ENCODE data around the gene LRRTM4.
"Not testable (repeated sequence)": the region's sequence is repeated elsewhere in the genome, so short reads cannot be mapped to it uniquely, and the experiment has no call there.

Gene LRRTM4

DNA sequence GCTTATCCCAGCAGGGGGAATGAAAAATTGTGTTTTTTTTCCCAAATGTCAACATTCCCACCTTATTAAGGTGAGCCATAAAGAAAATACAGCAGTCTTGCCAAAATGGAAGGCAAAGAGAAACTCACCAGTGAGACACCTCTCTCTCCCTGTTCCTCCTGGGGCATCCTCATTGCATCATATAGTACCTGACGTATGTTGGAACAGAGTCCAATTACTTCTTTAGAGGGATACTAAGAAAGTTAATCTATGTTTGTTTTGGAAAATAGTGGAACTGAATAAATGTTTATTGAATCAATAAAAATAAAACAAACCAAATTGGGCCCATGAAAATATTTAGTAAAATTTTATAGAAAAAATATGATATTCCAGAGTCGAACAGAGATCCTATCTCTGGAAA lies 700.4 kb downstream of the LRRTM4 start:
- Mint-ChIP-seq H3K4me3 (no peak overlapping the region), H3K36me3 (no peaks in the 10 kb centered on the region), H3K9me3 (peaks cover 18% of the 10 kb centered on the region), H3K4me1 (no peaks in the 10 kb centered on the region), H3K27ac (no peak overlapping the region), H3K27me3 (no peaks in the 10 kb centered on the region)

DNA sequence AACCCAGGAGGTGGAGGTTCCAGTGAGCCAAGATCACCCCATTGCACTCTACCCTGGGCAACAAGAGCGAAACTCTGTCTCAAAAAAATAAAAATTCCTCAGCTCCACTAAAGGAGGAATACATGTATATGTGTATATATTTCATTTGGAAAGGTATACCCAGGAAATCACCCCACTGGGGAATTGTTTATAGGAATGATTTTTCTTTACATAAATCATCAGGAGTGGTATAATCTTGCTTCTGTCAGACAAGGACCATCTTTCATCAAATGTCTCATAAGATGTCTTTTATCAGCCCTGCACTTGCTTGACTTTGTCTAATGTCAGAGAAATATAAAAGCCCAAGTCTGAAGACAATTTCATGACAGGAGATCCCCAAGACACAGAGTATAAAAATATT lies 709.1 kb downstream of the LRRTM4 start:
- Mint-ChIP-seq H3K27ac (no peak overlapping the region), H3K36me3 (no peaks in the 10 kb centered on the region), H3K4me3 (no peak overlapping the region), H3K27me3 (no peaks in the 10 kb centered on the region), H3K9me3 (peaks cover 15% of the 10 kb centered on the region), H3K4me1 (no peaks in the 10 kb centered on the region)

- H3K4me3 Mint-ChIP-seq, result no peak overlapping the region
- H3K27ac Mint-ChIP-seq, result no peak overlapping the region
- H3K27me3 Mint-ChIP-seq, result no peaks in the 10 kb centered on the region
- peaks cover 13% of the 10 kb centered on the region for H3K9me3 Mint-ChIP-seq
- H3K4me1 Mint-ChIP-seq, result no peaks in the 10 kb centered on the region
- no peaks in the 10 kb centered on the region for H3K36me3 Mint-ChIP-seq
These were observed 710.0 kb downstream of the LRRTM4 start for GRCh38 chr2:76812156-76812555.

DNA sequence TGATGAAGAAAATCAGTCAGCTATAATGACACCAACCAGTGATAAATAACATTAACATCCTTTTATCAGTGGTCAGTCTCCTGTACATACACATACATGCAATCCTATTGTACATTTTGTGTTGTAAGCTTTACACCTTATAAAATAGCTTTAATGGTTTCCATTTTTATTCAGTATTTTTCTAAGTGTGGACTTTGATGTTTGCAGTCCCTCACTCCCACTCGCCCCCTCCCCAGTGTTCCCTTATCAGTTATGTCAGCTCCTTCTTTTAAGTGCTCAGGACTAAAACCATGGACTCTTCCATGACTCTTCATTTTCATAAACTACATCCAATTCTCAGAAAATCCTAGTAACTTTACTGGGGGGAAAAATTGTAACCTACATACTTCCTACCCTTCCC lies 713.0 kb downstream of the LRRTM4 start:
- H3K27me3 Mint-ChIP-seq, result no peaks in the 10 kb centered on the region
- peaks cover 7% of the 10 kb centered on the region for H3K9me3 Mint-ChIP-seq
- no peaks in the 10 kb centered on the region for H3K36me3 Mint-ChIP-seq
- no peak overlapping the region for H3K4me3 Mint-ChIP-seq
- no peak overlapping the region for H3K27ac Mint-ChIP-seq
- H3K4me1 Mint-ChIP-seq, result no peaks in the 10 kb centered on the region

- Mint-ChIP-seq H3K4me3 (no peak overlapping the region), H3K36me3 (no peaks in the 10 kb centered on the region), H3K9me3 (peaks cover 7% of the 10 kb centered on the region), H3K4me1 (no peaks in the 10 kb centered on the region), H3K27ac (no peak overlapping the region), H3K27me3 (no peaks in the 10 kb centered on the region)
These were observed 713.4 kb downstream of the LRRTM4 start for GRCh38 chr2:76808732-76809131.

GRCh38 chr2:76793647-76794334 lies 728.4 kb downstream of the LRRTM4 start:
- no peaks in the 10 kb centered on the region for H3K4me1 Mint-ChIP-seq
- no peaks in the 10 kb centered on the region for H3K36me3 Mint-ChIP-seq
- no peak overlapping the region for H3K4me3 Mint-ChIP-seq
- H3K9me3 Mint-ChIP-seq, result no peaks in the 10 kb centered on the region
- no peaks in the 10 kb centered on the region for H3K27me3 Mint-ChIP-seq
- no peak overlapping the region for H3K27ac Mint-ChIP-seq

DNA sequence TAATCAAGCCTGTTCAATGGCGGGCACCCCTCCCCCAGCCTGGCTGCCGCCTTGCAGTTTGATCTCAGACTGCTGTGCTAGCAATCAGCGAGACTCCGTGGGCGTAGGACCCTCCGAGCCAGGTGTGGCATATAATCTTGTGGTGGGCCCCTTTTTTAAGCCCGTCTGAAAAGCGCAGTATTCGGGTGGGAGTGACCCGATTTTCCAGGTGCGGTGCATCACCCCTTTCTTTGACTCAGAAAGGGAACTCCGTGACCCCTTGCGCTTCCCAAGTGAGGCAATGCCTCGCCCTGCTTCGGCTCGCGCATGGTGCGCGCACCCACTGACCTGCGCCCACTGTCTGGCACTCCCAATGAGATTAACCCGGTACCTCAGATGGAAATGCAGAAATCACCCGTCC lies 740.9 kb downstream of the LRRTM4 start:
- H3K36me3 Mint-ChIP-seq, H3K27me3 Mint-ChIP-seq, H3K4me3 Mint-ChIP-seq, H3K9me3 Mint-ChIP-seq, H3K4me1 Mint-ChIP-seq, H3K27ac Mint-ChIP-seq: not testable (repeated sequence)

- Mint-ChIP-seq H3K9me3 (peaks cover 15% of the 10 kb centered on the region), H3K27ac (no peak overlapping the region), H3K27me3 (no peaks in the 10 kb centered on the region), H3K36me3 (peaks cover 1% of the 10 kb centered on the region), H3K4me3 (no peak overlapping the region), H3K4me1 (no peaks in the 10 kb centered on the region)
These were observed 758.9 kb downstream of the LRRTM4 start for GRCh38 chr2:76763276-76763675.

GRCh38 chr2:76760367-76760704 lies 761.8 kb downstream of the LRRTM4 start:
- Mint-ChIP-seq H3K9me3 (peaks cover 10% of the 10 kb centered on the region), H3K27me3 (no peaks in the 10 kb centered on the region), H3K27ac (no peak overlapping the region), H3K4me1 (no peaks in the 10 kb centered on the region), H3K4me3 (no peak overlapping the region), H3K36me3 (no peaks in the 10 kb centered on the region)

DNA sequence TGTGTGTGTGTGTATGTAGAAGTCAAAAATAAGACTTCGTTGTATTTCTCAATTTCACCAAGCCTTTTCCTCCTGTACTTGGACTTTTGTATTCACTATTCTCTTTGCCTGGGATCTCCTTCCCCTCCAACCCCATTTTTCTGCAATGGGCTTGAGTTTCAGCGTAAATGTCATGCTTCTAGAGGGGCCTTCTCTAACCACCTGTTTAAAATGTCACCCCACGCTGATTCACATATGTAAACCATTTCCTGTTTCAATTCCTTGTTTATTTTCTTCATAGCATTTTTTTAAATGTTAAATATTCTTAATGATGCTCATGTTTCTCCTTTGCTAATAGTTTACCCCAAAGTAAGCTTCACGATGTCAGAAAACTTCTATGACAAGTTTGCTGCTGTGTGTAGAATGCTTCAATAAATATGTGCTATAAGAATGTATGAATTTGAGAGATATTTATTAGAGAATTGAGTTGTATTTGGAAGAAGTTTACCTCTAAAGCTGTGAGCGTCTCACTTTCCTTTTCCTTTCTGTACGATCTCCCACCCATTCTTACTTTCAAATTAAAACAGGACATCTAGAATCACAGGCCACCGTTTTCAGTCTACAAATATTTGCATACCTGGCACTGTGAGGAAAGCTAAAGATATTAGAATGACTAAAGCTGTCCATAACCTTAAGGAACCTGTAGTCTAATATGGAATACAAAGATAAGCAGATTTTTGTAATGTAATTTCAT lies 762.4 kb downstream of the LRRTM4 start:
- Mint-ChIP-seq H3K4me1 (no peaks in the 10 kb centered on the region), H3K27me3 (no peaks in the 10 kb centered on the region), H3K36me3 (no peaks in the 10 kb centered on the region), H3K9me3 (peaks cover 5% of the 10 kb centered on the region), H3K27ac (no peak overlapping the region), H3K4me3 (no peak overlapping the region)

- peaks cover 6% of the 10 kb centered on the region for H3K9me3 Mint-ChIP-seq
- no peaks in the 10 kb centered on the region for H3K27me3 Mint-ChIP-seq
- H3K36me3 Mint-ChIP-seq, result no peaks in the 10 kb centered on the region
- H3K4me3 Mint-ChIP-seq, result no peak overlapping the region
- H3K27ac Mint-ChIP-seq, result no peak overlapping the region
- H3K4me1 Mint-ChIP-seq, result no peaks in the 10 kb centered on the region
These were observed 769.7 kb downstream of the LRRTM4 start for GRCh38 chr2:76752506-76752905.

DNA sequence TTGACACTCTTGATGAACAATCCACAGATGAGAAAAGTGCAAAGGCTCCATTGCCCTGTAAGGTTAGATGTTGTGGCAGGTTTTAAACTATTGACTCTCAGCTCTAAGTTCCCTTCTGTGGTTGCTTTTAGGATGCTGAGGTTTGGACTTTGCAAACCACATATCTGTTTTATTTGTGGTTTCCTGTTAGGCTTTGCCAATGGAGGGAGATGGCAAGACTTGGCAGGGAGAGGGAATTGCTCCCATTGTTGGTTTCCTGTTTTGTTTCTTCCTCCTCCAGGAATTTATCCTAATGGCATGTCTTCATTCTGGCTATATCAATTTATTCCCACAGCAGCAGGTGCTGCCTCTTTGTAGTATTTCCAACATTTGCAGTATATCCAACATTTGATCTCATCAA lies 772.3 kb downstream of the LRRTM4 start:
- Mint-ChIP-seq H3K4me1 (no peaks in the 10 kb centered on the region), H3K9me3 (peaks cover 6% of the 10 kb centered on the region), H3K27ac (no peak overlapping the region), H3K4me3 (no peak overlapping the region), H3K36me3 (no peaks in the 10 kb centered on the region), H3K27me3 (no peaks in the 10 kb centered on the region)

GRCh38 chr2:76748581-76749296 lies 773.4 kb downstream of the LRRTM4 start:
- no peaks in the 10 kb centered on the region for H3K4me1 Mint-ChIP-seq
- H3K9me3 Mint-ChIP-seq, result peaks cover 6% of the 10 kb centered on the region
- H3K36me3 Mint-ChIP-seq, result no peaks in the 10 kb centered on the region
- no peak overlapping the region for H3K4me3 Mint-ChIP-seq
- H3K27ac Mint-ChIP-seq, result no peak overlapping the region
- no peaks in the 10 kb centered on the region for H3K27me3 Mint-ChIP-seq

GRCh38 chr2:76745605-76746004 lies 776.6 kb downstream of the LRRTM4 start:
- Mint-ChIP-seq H3K4me3 (no peak overlapping the region), H3K27ac (no peak overlapping the region), H3K9me3 (peaks cover 12% of the 10 kb centered on the region), H3K36me3 (no peaks in the 10 kb centered on the region), H3K4me1 (no peaks in the 10 kb centered on the region), H3K27me3 (no peaks in the 10 kb centered on the region)

GRCh38 chr2:76737607-76738006 lies 784.6 kb downstream of the LRRTM4 start:
- H3K27me3 Mint-ChIP-seq, result no peaks in the 10 kb centered on the region
- peaks cover 15% of the 10 kb centered on the region for H3K9me3 Mint-ChIP-seq
- no peaks in the 10 kb centered on the region for H3K36me3 Mint-ChIP-seq
- H3K4me3 Mint-ChIP-seq, result no peak overlapping the region
- no peak overlapping the region for H3K27ac Mint-ChIP-seq
- no peaks in the 10 kb centered on the region for H3K4me1 Mint-ChIP-seq

DNA sequence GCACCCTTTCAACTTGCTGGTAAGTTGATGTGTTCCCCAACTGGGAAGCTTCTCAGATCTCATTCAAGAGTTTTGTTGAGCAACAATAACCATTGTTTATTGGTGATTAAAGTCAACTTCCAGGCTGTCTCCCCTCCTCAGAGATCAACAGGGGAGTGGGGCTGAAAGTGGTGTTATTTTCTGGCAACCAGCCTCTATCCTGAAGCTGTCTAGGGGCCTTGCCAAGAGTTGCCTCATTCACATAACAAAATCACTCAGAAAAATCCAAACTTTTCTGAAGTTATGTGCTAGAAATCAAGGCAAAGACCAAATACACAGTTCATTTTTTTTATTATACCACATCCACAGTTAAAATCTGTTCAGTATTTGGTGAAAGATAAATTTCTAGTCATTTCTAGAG lies 788.4 kb downstream of the LRRTM4 start:
- H3K4me1 Mint-ChIP-seq, result no peaks in the 10 kb centered on the region
- no peak overlapping the region for H3K4me3 Mint-ChIP-seq
- peaks cover 5% of the 10 kb centered on the region for H3K9me3 Mint-ChIP-seq
- no peaks in the 10 kb centered on the region for H3K27me3 Mint-ChIP-seq
- no peak overlapping the region for H3K27ac Mint-ChIP-seq
- H3K36me3 Mint-ChIP-seq, result no peaks in the 10 kb centered on the region

All from activated naive CD4-positive, alpha-beta T cell treated with anti-CD3 and anti-CD28 coated beads, Interleukin-2, amount 50 U/mL, for 24 hours (primary cell).